GM12874 (cell line): ENCODE results near the gene PXDC1.

Experiments
- TF ChIP-seq, protein P1 (sequence below): IDR thresholded peaks from 2 replicates; pipeline ENCODE4 v1.5.1; 2011; ENCODE audit warnings: low read depth, mild to moderate bottlenecking, control low read depth, low read length, moderate library complexity; ENCODE audit not compliant: insufficient read depth

Gene PXDC1

DNA sequence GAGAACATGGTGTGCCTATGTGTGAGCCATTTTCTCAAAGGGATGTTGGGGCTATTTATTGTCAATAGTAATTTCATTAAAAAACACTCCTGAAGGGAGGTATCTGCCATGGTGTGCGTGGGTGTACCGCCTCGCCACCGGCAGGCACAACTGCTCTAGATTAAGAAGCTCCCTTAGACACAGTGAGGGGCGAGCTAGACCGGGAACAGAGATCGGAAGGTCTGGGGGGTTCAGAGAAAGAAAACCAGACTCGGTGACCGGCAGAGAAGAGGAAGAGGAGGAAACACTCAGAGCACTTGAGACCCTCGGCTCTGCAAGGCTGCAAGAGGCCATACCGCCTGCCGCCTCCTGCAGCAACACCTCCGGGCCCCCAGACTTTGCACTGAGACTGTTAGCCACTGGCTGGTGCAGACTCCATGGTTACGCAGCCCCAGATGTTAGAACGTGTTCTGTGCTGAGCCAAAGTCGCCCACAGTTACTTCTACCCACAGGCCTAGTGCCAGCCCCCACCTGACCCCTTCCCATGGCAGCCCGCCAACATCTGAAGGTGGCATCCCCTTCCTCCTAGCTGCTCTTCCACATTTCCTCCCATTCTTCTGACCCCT, 18.1 kb downstream of the PXDC1 start:
- TF ChIP-seq, protein P1, sequence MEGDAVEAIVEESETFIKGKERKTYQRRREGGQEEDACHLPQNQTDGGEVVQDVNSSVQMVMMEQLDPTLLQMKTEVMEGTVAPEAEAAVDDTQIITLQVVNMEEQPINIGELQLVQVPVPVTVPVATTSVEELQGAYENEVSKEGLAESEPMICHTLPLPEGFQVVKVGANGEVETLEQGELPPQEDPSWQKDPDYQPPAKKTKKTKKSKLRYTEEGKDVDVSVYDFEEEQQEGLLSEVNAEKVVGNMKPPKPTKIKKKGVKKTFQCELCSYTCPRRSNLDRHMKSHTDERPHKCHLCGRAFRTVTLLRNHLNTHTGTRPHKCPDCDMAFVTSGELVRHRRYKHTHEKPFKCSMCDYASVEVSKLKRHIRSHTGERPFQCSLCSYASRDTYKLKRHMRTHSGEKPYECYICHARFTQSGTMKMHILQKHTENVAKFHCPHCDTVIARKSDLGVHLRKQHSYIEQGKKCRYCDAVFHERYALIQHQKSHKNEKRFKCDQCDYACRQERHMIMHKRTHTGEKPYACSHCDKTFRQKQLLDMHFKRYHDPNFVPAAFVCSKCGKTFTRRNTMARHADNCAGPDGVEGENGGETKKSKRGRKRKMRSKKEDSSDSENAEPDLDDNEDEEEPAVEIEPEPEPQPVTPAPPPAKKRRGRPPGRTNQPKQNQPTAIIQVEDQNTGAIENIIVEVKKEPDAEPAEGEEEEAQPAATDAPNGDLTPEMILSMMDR = no peak

- TF ChIP-seq, protein P1 = peak; percentile 83
Measured at GRCh38 chr6:3732345-3733141, 19.0 kb downstream of the PXDC1 start.

- TF ChIP-seq, protein P1 = no peak
Measured at GRCh38 chr6:3731700-3732099, 19.8 kb downstream of the PXDC1 start.

DNA sequence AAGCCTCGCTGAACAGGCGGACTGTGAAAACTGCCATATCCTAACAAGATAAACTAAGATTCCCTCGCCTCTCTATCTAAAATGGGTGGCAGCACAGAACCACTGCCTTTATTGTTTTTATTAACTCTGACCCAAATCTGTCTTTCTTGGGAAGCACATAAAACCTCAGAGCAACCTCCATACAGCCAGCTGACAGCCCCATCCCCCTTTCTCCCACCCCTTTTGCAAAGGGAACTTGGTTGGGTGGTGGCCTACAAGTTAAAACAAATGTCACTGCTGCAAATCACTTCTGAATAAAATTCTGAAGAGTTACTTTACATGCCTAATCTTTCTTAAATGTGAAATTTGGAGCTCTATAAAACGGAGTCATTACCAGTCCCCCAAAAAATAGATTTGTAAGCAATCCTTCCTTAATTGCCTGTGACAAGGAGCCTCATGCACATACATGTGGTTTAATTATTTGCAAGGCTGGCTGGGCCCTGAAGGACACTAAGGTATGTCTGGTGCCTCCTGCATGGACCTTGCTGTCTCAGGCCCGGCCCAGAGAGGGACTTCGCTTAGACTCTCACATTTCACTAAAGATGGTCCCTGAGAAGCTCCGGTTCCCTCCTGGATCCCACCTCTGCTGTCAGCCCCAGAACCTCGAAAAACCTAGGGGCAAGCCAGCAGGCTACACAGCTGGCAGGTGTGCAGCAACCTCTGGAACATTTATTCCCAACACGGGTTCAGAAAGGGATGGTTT, 21.7 kb downstream of the PXDC1 start:
- TF ChIP-seq, protein P1 = no peak

- TF ChIP-seq, protein P1 = no peak
Measured at GRCh38 chr6:3727593-3728108, 23.9 kb downstream of the PXDC1 start.

DNA sequence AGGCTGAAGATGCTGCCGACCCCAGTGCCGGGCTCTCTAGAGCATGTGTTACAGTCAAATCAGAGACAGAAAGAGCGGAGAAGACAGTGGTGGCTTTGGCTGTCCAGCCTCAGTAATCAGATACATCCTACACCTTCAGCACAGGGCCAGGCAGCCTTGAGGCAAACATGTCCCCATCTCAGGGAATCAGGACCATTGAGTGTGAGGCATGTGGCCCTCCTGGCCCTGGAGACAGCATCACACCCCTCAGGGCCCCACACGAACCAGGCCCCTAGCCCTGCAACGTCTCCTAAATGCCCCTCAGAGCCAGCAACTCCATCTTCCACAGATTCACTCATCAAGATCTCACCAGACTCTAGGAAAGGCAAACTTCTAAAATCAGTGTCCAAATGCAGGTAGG, 24.5 kb downstream of the PXDC1 start:
- TF ChIP-seq, protein P1 = no peak

- TF ChIP-seq, protein P1 = no peak
Measured at GRCh38 chr6:3726421-3726820, 25.1 kb downstream of the PXDC1 start.
